ENCODE data around the gene LAPTM5. TPM values are rescaled to one million over a fixed set of nuclear protein-coding genes. Genes with fewer than 3 reads are reported as not detected.

The LAPTM5 gene
- total RNA-seq, 3 donors from 2014 or later, result 41.3 to 130 (median 70.1) TPM

DNA sequence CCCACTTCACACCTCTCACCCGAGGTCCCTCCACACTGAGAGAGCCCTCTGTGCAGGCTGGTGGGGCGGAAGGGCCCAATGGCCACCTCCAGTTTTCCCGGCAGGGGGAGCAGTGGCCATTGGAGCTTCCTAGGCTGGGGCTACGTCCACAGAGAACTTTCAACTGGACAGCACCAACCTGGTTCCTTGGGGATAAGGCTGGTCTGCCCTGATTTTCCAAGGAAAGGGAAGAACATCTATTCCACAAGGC, 20.3 kb upstream of the LAPTM5 start:
- H3K27ac ChIP-seq, result no peak overlapping the region
- TF ChIP-seq, protein P1, sequence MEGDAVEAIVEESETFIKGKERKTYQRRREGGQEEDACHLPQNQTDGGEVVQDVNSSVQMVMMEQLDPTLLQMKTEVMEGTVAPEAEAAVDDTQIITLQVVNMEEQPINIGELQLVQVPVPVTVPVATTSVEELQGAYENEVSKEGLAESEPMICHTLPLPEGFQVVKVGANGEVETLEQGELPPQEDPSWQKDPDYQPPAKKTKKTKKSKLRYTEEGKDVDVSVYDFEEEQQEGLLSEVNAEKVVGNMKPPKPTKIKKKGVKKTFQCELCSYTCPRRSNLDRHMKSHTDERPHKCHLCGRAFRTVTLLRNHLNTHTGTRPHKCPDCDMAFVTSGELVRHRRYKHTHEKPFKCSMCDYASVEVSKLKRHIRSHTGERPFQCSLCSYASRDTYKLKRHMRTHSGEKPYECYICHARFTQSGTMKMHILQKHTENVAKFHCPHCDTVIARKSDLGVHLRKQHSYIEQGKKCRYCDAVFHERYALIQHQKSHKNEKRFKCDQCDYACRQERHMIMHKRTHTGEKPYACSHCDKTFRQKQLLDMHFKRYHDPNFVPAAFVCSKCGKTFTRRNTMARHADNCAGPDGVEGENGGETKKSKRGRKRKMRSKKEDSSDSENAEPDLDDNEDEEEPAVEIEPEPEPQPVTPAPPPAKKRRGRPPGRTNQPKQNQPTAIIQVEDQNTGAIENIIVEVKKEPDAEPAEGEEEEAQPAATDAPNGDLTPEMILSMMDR (IDR thresholded peaks at IDR 0.05), result no peak
- TF ChIP-seq POLR2A (IDR thresholded peaks at IDR 0.05), result no peak
- no peaks in the 10 kb centered on the region for H3K9me3 ChIP-seq
- DNase-seq (ENCODE audit: low spot score in 2 of 2), result no peak
- no peaks in the 10 kb centered on the region for H3K27me3 ChIP-seq
- H3K4me1 ChIP-seq, result no peaks in the 10 kb centered on the region
- H3K36me3 ChIP-seq, result no peaks in the 10 kb centered on the region
- H3K4me3 ChIP-seq, result no peak overlapping the region
- intact Hi-C loops (cut with DNase I; ENCODE audit: low total_unique reads), result no loop called here

DNA sequence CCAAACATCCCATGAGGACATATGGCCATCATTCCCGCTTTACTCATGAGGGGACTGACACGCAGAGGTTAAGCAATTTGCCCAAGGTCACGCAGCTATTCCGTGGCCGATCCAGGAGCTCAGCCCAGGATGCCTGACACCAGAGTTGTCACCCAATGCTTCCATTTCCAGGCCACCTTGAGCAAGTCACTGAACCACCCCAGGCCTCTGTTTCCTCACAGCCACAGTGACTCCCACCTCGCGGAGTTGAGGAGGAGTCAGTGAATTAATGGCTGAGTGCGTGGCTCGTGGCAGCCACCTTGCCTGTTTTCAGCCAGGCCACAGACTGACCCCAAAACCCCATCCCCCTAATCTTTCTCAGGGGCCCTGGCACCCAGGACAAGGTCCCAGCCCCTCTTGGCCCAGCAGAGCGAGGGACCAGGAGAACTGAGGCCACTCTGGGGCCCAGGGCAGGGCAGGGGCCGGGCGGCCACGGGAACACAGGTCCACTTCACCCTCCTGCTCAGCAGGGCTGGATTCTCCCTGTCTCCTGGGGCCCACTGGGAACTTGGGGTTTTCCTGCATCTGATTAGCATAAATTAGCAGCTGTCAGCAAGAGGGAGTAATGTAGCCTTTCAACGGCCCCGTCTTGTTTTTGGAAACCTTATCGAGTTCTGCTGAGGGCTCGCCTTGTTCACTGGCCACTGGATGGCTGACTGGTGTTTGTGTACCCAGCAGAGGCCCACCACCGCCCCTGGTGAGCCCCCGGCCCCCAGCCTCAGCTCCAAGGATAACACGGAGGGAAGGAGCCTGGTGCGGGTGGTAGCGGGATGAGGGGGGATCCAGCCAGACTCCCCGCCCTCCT, 19.7 kb upstream of the LAPTM5 start:
- TF ChIP-seq, protein P1 (IDR thresholded peaks at IDR 0.05), result no peak
- TF ChIP-seq POLR2A (IDR thresholded peaks at IDR 0.05) (no peak), POLR2AphosphoS5 (IDR thresholded peaks at IDR 0.05) (no peak)
- Histone ChIP-seq H3K27me3 (no peaks in the 10 kb centered on the region), H3K36me3 (no peaks in the 10 kb centered on the region), H3K4me1 (no peaks in the 10 kb centered on the region), H3K4me3 (no peak overlapping the region), H3K27ac (no peak overlapping the region), H3K9me3 (no peaks in the 10 kb centered on the region)
- intact Hi-C loops (cut with DNase I; ENCODE audit: low total_unique reads), result no loop called here
- DNase-seq (ENCODE audit: low spot score in 2 of 2), result no peak

DNA sequence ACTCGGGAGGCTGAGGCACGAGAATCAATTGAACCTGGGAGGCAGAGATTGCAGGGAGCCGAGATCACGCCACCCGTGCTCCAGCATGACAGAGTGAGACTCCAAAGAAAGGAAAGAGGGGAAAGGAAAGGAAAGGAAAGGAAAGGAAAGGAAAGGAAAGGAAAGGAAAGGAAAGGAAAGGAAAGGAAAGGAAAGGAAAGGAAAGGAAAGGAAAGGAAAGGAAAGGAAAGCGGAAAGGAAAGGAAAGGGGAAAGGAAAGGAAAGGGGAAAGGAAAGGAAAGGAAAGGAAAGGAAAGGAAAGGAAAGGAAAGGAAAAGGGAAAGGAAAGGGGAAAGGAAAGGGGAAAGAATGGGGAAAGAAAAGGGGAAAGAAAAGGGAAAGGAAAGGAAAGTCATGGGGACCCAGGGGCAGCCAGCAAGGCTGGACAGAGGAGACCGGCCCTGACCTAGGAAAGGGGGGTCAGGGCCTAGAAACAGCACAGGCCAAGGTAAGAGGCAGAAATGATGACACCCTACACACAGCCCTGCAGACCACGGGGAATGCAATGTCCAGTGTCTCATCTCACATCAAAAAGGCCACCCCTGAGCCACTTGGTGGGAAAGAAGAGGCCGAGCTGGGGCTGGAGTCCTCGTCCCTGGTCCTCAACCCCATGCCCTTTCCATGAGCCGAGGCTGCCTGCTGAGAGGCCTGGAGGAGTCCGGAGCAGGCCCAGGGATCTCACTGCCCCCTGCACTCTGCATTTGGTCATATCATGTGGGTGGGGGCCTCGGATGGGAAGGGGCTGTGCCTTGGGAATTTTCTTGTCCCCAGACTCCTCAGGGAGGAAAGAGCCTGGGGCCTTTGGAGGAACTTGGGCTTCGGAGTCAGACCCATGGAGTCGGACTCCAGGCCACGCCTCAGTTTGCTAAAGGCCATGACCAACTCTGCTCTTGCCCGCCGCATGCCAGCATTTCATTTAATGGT, 18.8 kb upstream of the LAPTM5 start:
- Histone ChIP-seq H3K27ac (no peak overlapping the region), H3K4me1 (no peaks in the 10 kb centered on the region), H3K9me3 (no peaks in the 10 kb centered on the region), H3K27me3 (no peaks in the 10 kb centered on the region), H3K36me3 (no peaks in the 10 kb centered on the region), H3K4me3 (no peak overlapping the region)
- DNase-seq (ENCODE audit: low spot score in 2 of 2), result no peak
- no peak for TF ChIP-seq POLR2AphosphoS5 (IDR thresholded peaks at IDR 0.05)
- TF ChIP-seq POLR2A (IDR thresholded peaks at IDR 0.05), result no peak
- TF ChIP-seq, protein P1 (IDR thresholded peaks at IDR 0.05), result no peak
- intact Hi-C loops (cut with DNase I; ENCODE audit: low total_unique reads), result no loop called here

DNA sequence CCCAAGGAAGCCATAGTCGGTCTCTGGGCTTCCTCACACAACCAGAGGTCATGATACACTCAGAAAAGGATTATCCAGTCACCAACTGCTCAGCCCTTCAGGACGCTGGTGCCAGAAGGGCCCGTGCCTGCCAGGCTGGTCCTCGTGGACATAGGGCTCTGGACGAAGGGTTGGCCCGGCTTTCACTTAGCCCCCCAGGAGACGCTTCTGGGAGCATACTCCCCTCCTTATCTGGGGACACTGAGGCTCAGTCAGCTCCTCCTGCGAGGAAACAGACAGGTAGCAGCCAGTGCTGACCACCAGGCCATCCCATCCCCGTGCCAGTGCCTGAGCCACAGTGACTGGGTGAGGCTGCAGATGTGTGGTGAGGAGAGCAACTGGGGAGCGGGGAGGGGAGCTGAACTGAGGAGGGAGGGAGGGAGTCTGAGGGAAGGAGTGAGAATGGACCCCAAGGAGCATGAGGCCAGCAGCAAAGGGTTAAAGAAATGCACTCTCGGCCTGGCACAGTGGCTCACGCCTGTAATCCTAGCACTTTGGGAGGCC, 17.9 kb upstream of the LAPTM5 start:
- no peaks in the 10 kb centered on the region for H3K9me3 ChIP-seq
- TF ChIP-seq POLR2AphosphoS5 (IDR thresholded peaks at IDR 0.05), result no peak
- TF ChIP-seq, protein P1 (IDR thresholded peaks at IDR 0.05), result no peak
- no peak for TF ChIP-seq POLR2A (IDR thresholded peaks at IDR 0.05)
- intact Hi-C loops (cut with DNase I; ENCODE audit: low total_unique reads), result no loop called here
- no peaks in the 10 kb centered on the region for H3K36me3 ChIP-seq
- no peaks in the 10 kb centered on the region for H3K4me1 ChIP-seq
- H3K27ac ChIP-seq, result peak overlapping the region in 1 of 2 donors; percentile 3
- H3K4me3 ChIP-seq, result no peak overlapping the region
- DNase-seq (ENCODE audit: low spot score in 2 of 2), result no peak
- H3K27me3 ChIP-seq, result no peaks in the 10 kb centered on the region
